Ovary (tissue), 9 donors: Measurements from ENCODE around the gene MYO1C. TPM values are rescaled to one million over a fixed set of nuclear protein-coding genes. Genes with fewer than 3 reads are reported as not detected.
"Not testable (repeated sequence)": the region's sequence is repeated elsewhere in the genome, so short reads cannot be mapped to it uniquely, and the experiment has no call there.

Experiments
- DNase-seq, 5 donors: peaks; one replicate each; pipeline ENCODE4 v3.0.0-alpha.2; 2019 to 2020
- H3K27ac ChIP-seq, 2 donors: fragments of 200-600 bp; one replicate each; pipeline versions ENCODE4 v1.5.1 to v1.8.0; 2019 to 2022
- H3K27me3 ChIP-seq: fragments of 200-600 bp; one replicate; pipeline ENCODE4 v1.8.0; 2022
- H3K36me3 ChIP-seq: fragments of 200-600 bp; sonication (generic); one replicate; pipeline ENCODE4 v1.5.1; 2019
- H3K4me1 ChIP-seq: one replicate; pipeline ENCODE4 v1.8.1; 2013; ENCODE audit warnings: mild to moderate bottlenecking, moderate library complexity; ENCODE audit not compliant: insufficient read depth
- H3K4me3 ChIP-seq: fragments of 200-600 bp; sonication (generic); one replicate; pipeline ENCODE4 v1.5.1; 2017
- H3K9me3 ChIP-seq, 2 donors: fragments of 200-600 bp in 1 of 2; sonication (generic) in 1 of 2; one replicate each; pipeline versions ENCODE4 v1.5.1 to v1.8.1; 2013 to 2019; ENCODE audit warnings: mild to moderate bottlenecking in 1 of 2, moderate library complexity in 1 of 2
- CTCF ChIP-seq, 3 donors: fragments of 450-650 bp in 2 of 3; fragments of 200-600 bp in 1 of 3; IDR thresholded peaks; one replicate each; pipeline versions ENCODE4 v1.5.1 to v1.8.0; 2016 to 2022; ENCODE audit warnings: antibody characterized with exemption in 3 of 3, mild to moderate bottlenecking in 1 of 3
- EP300 ChIP-seq: sonication (generic); formaldehyde crosslinking; IDR thresholded peaks from one replicate; pipeline ENCODE4 v1.6.1; 2017; ENCODE audit warnings: antibody characterized with exemption
- POLR2A ChIP-seq: fragments of 450-650 bp; IDR thresholded peaks from one replicate; pipeline ENCODE4 v1.6.1; 2017; ENCODE audit warnings: antibody characterized with exemption, mild to moderate bottlenecking, moderate library complexity
- WGBS, 3 donors: extraction: QIAGEN DNeasy Blood & Tissue Kit in 1 of 3; methylation state at CpG; one replicate each; pipeline versions ENCODE4 v1.1.5 to v1.1.7; 2013 to 2017; 5-methylcytosine and 5-hydroxymethylcytosine counted together
- intact Hi-C, 4 donors: fragments of 100-400 bp; cut with DNase I; formaldehyde crosslinking; loops; one replicate each; pipeline versions ENCODE4 v1.11.0 to v1.15.1; 2022 to 2023
- polyA plus RNA-seq, 2 donors: library from polyadenylated mRNA; stranded (reverse); fragments of 200-250 nt in 1 of 2; fragments of 350-450 nt in 1 of 2; fragmentation: Illumina TruSeq in 1 of 2; extraction: RNeasy Lipid Tissue Mini Kit (QIAGEN cat#74804) in 1 of 2; gene quantifications; one replicate each; pipeline ENCODE4 v1.2.3, GENCODE V29; 2013 to 2014
- total RNA-seq, 7 donors: library from RNA; depleted of rRNA in 2 of 7; stranded (reverse); fragments of >200 nt in 2 of 7; fragmentation: NEBNext Ultra II Directional in 3 of 7; extraction: Animal tissue kit (Norgen Biotek cat#: 25700) in 3 of 7; gene quantifications; one replicate each; pipeline versions ENCODE4 v1.1.0 to v1.2.4, GENCODE V29; 2016 to 2023
- donor health status: DM: no; HTN: no; CAD: no; lungs with moderate emphysema.
- donor health status: DM: no; HTN: no; CAD: no.
- donor health status: Bipolar disorder and iron deficiency.
- donor health status: DM: yes; HTN: yes; CAD: no.
- donor health status: DM: no; HTN: no; CAD: no.
- donor health status: DM: yes; HTN: yes; CAD: no.

MYO1C gene
- total and polyA plus RNA-seq, 9 donors, result 41.8 to 140 (median 100) TPM

GRCh38 chr17:1455291-1455796, 37.1 kb downstream of the MYO1C start:
- H3K36me3 ChIP-seq, result no peaks in the 10 kb centered on the region
- H3K27me3 ChIP-seq, result no peaks in the 10 kb centered on the region
- WGBS, 3 donors, result 0 to 1% (median 1%) methylated on average over 15 to 31 of the region's 31 CpGs
- H3K4me1 ChIP-seq, result peaks cover 9% of the 10 kb centered on the region
- peak overlapping the region; percentile 72 for H3K4me3 ChIP-seq
- H3K9me3 ChIP-seq, result no peaks in the 10 kb centered on the region
- TF ChIP-seq POLR2A, result no peak
- TF ChIP-seq CTCF (IDR thresholded peaks at IDR 0.05), result peak; percentile 9 to 62 (median 48)
- H3K27ac ChIP-seq, result peak overlapping the region; percentile 84 to 93
- intact Hi-C loops, result loop anchor here in 2 of 4 donors (10.0 kb wide), 3 partner anchors 51 to 91 kb away; partner anchors contain the start of genes INPP5K (in 1 of the 2) and YWHAE (in 1 of the 2)
- peak; percentile 39 to 74 (median 66) for DNase-seq

- H3K27ac ChIP-seq, result no peak overlapping the region
- H3K4me1 ChIP-seq, result peaks cover 9% of the 10 kb centered on the region
- no peak for DNase-seq
- no peaks in the 10 kb centered on the region for H3K9me3 ChIP-seq
- peak overlapping the region; percentile 72 for H3K4me3 ChIP-seq
- WGBS, 3 donors, result 46 to 50% (median 48%) methylated on average over 9 of the region's 9 CpGs
- no peaks in the 10 kb centered on the region for H3K27me3 ChIP-seq
- TF ChIP-seq EP300 (no peak), POLR2A (no peak), CTCF (IDR thresholded peaks at IDR 0.05) (no peak)
- H3K36me3 ChIP-seq, result no peaks in the 10 kb centered on the region
- intact Hi-C loops, result loop anchor here in 2 of 4 donors (5.0 to 10.0 kb wide), 5 partner anchors 50 to 90 kb away; partner anchors contain the start of genes INPP5K (in 1 of the 2) and YWHAE (in 1 of the 2)
These were observed 37.9 kb downstream of the MYO1C start for GRCh38 chr17:1454541-1454940.

- not testable (repeated sequence) for H3K27me3 ChIP-seq, DNase-seq, H3K9me3 ChIP-seq, H3K4me1 ChIP-seq, H3K36me3 ChIP-seq, H3K4me3 ChIP-seq, H3K27ac ChIP-seq
- WGBS, 3 donors, result 91 to 96% (median 92%) methylated on average over 11 of the region's 11 CpGs
- intact Hi-C loops, result loop anchor here in 2 of 4 donors (5.0 to 10.0 kb wide), 5 partner anchors 49 to 89 kb away; partner anchors contain the start of genes INPP5K (in 1 of the 2) and YWHAE (in 1 of the 2)
These were observed 38.8 kb downstream of the MYO1C start for GRCh38 chr17:1453694-1454093.

- Histone ChIP-seq H3K4me1 (peaks cover 9% of the 10 kb centered on the region), H3K27me3 (no peaks in the 10 kb centered on the region), H3K36me3 (no peaks in the 10 kb centered on the region), H3K4me3 (no peak overlapping the region), H3K9me3 (no peaks in the 10 kb centered on the region), H3K27ac (no peak overlapping the region)
- TF ChIP-seq CTCF (IDR thresholded peaks at IDR 0.05), result no peak
- TF ChIP-seq EP300, result no peak
- no peak for TF ChIP-seq POLR2A
- no peak for DNase-seq
- intact Hi-C loops, result loop anchor here in 2 of 4 donors (5.0 to 10.0 kb wide), 5 partner anchors 48 to 88 kb away; partner anchors contain the start of genes INPP5K (in 1 of the 2) and YWHAE (in 1 of the 2)
- 33 to 44% (median 42%) methylated on average over 5 of the region's 5 CpGs for WGBS, 3 donors
These were observed 39.6 kb downstream of the MYO1C start for GRCh38 chr17:1452836-1453235.

- intact Hi-C loops, result loop anchor here in 2 of 4 donors (5.0 to 10.0 kb wide), 5 partner anchors 45 to 85 kb away; partner anchors contain the start of genes INPP5K (in 1 of the 2) and YWHAE (in 1 of the 2)
- H3K27ac ChIP-seq, H3K4me3 ChIP-seq, H3K36me3 ChIP-seq, H3K4me1 ChIP-seq, H3K27me3 ChIP-seq, DNase-seq, H3K9me3 ChIP-seq: not testable (repeated sequence)
- 93 to 95% (median 95%) methylated on average over 21 of the region's 21 CpGs for WGBS, 3 donors
These were observed 42.2 kb downstream of the MYO1C start for GRCh38 chr17:1450261-1450660.
